ENCODE measurements around the gene ATP2B3. TPM values are rescaled to one million over a fixed set of nuclear protein-coding genes. Genes with fewer than 3 reads are reported as not detected.

ATP2B3 gene
- total and polyA plus RNA-seq, 10 of the 15 experiments (the other 5 are each of a cell fraction or from before 2014, with no cell fraction given) = 0.01 TPM; not detected in 9

DNA sequence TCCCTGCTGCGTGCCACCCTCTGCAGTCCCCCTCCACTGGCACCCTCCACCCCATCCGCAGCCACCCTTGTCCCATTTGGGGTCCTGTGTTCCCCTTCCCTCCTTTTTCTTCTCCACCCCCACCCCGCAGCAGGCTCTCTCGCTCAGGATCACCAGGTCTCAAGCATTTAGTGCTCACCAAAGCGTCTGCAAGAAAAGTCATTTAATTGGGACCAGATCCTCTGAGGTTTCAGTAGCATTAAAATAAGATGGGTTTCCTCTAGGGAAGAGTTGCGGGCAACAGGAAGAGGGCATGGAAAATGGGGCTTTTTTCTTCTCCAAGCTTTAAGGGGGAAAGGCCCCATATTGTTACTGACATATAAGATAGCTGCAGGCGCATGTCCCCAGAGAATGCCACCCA, 42.2 kb upstream of the ATP2B3 start (continued):
- TF ChIP-seq CBX3 (IDR thresholded peaks at IDR 0.05; ENCODE audit: borderline replicate concordance, low read depth) (no peak), BCL11A (IDR thresholded peaks at IDR 0.05; ENCODE audit: low read depth, low read length) (no peak), FOXK2 (IDR thresholded peaks at IDR 0.05) (no peak), EP300 (IDR thresholded peaks at IDR 0.05; ENCODE audit: borderline replicate concordance in 1 of 2, control insufficient read depth in 1 of 2, low read depth in 2 of 2, low read length in 2 of 2) (no peak)
- TF ChIP-seq, protein P1, sequence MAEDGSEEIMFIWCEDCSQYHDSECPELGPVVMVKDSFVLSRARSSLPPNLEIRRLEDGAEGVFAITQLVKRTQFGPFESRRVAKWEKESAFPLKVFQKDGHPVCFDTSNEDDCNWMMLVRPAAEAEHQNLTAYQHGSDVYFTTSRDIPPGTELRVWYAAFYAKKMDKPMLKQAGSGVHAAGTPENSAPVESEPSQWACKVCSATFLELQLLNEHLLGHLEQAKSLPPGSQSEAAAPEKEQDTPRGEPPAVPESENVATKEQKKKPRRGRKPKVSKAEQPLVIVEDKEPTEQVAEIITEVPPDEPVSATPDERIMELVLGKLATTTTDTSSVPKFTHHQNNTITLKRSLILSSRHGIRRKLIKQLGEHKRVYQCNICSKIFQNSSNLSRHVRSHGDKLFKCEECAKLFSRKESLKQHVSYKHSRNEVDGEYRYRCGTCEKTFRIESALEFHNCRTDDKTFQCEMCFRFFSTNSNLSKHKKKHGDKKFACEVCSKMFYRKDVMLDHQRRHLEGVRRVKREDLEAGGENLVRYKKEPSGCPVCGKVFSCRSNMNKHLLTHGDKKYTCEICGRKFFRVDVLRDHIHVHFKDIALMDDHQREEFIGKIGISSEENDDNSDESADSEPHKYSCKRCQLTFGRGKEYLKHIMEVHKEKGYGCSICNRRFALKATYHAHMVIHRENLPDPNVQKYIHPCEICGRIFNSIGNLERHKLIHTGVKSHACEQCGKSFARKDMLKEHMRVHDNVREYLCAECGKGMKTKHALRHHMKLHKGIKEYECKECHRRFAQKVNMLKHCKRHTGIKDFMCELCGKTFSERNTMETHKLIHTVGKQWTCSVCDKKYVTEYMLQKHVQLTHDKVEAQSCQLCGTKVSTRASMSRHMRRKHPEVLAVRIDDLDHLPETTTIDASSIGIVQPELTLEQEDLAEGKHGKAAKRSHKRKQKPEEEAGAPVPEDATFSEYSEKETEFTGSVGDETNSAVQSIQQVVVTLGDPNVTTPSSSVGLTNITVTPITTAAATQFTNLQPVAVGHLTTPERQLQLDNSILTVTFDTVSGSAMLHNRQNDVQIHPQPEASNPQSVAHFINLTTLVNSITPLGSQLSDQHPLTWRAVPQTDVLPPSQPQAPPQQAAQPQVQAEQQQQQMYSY (CRISPR knock-in tag; IDR thresholded peaks at IDR 0.05) = no peak

GRCh38 chrX:153475751-153476281, 41.6 kb upstream of the ATP2B3 start:
- SMC1A ChIA-PET (ENCODE audit: uncharacterized antibody, unreplicated experiment) = no interaction called here
- BruUV-seq (replicated peaks) = no TSS peak
- Histone ChIP-seq H3K79me2 (ENCODE audit: control insufficient read depth, insufficient read depth, low read length) (no peaks in the 10 kb centered on the region), H3K36me3 (ENCODE audit: control insufficient read depth in 2 of 2, insufficient read depth in 2 of 2, low read length in 1 of 2) (no peaks in the 10 kb centered on the region), H4K20me1 (ENCODE audit: control insufficient read depth, insufficient read depth) (no peaks in the 10 kb centered on the region), H3K27ac (ENCODE audit: control insufficient read depth, insufficient read depth) (no peak overlapping the region), H3K4me2 (ENCODE audit: control insufficient read depth, insufficient read depth) (no peak overlapping the region), H3K9ac (ENCODE audit: control insufficient read depth, insufficient read depth, low read length) (no peak overlapping the region), H3K9me3 (replicated peaks; ENCODE audit: control insufficient read depth, insufficient read depth, low read length) (no peaks in the 10 kb centered on the region), H3K4me3 (no peak overlapping the region), H3K4me1 (ENCODE audit: control insufficient read depth, insufficient read depth, low read length) (no peaks in the 10 kb centered on the region), H3K27me3 (replicated peaks in 1 of 2; ENCODE audit: control insufficient read depth in 2 of 2, insufficient read depth in 2 of 2, low read length in 1 of 2) (no peaks in the 10 kb centered on the region; a peak in 1 of 4 replicates), H2AFZ (ENCODE audit: control insufficient read depth, low read depth, low read length) (no peak overlapping the region)
- in situ Hi-C loops (cut with MboI) (no loop called here), intact Hi-C loops (cut with micrococcal nuclease; ENCODE audit: unreplicated experiment) (no loop called here)
- WGBS (ENCODE audit: insufficient coverage, insufficient replicate concordance, low lambda C conversion rate, missing lambda C conversion rate) = 45% methylated on average over 9 of the region's 11 CpGs
- CTCF ChIA-PET = no interaction called here
- ATAC-seq = no peak
- POLR2A ChIA-PET = no interaction called here
- RAD21 ChIA-PET (ENCODE audit: unreplicated experiment) = no interaction called here
- no peak for FAIRE-seq
- DNase-seq (ENCODE audit: low read depth, low spot score) = no peak
- TF ChIP-seq MEF2A (IDR thresholded peaks at IDR 0.05; ENCODE audit: insufficient read depth, low read depth, low read length) (no peak), ZNF274 (IDR thresholded peaks at IDR 0.05; ENCODE audit: insufficient read depth, insufficient read length) (no peak), PAX8 (IDR thresholded peaks at IDR 0.05) (no peak), PML (IDR thresholded peaks at IDR 0.05; ENCODE audit: low read length) (no peak), FOXM1 (IDR thresholded peaks at IDR 0.05; ENCODE audit: low read depth, low read length) (no peak), RAD21 (IDR thresholded peaks at IDR 0.05; ENCODE audit: insufficient read depth, low read depth, low read length) (no peak), TCF7 (IDR thresholded peaks at IDR 0.05; ENCODE audit: borderline replicate concordance) (no peak), WRNIP1 (IDR thresholded peaks at IDR 0.05; ENCODE audit: borderline replicate concordance, low read depth, low read length) (no peak), CBX5 (IDR thresholded peaks at IDR 0.05; ENCODE audit: low read depth) (no peak), CREB1 (IDR thresholded peaks at IDR 0.05; ENCODE audit: low read depth) (no peak), STAT3 (IDR thresholded peaks at IDR 0.05; ENCODE audit: low read depth, low read length) (no peak), POLR2AphosphoS5 (IDR thresholded peaks at IDR 0.05; ENCODE audit: low read length) (no peak)
- TF ChIP-seq, protein P2, sequence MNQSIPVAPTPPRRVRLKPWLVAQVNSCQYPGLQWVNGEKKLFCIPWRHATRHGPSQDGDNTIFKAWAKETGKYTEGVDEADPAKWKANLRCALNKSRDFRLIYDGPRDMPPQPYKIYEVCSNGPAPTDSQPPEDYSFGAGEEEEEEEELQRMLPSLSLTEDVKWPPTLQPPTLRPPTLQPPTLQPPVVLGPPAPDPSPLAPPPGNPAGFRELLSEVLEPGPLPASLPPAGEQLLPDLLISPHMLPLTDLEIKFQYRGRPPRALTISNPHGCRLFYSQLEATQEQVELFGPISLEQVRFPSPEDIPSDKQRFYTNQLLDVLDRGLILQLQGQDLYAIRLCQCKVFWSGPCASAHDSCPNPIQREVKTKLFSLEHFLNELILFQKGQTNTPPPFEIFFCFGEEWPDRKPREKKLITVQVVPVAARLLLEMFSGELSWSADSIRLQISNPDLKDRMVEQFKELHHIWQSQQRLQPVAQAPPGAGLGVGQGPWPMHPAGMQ (IDR thresholded peaks at IDR 0.05; ENCODE audit: borderline replicate concordance) = no peak

All from GM12878 (cell line).